ENCODE results near the gene LRP2.
A peak's percentile ranks its signal among the peaks of the same experiment; 100 is the strongest.
"Not testable (repeated sequence)": the region's sequence is repeated elsewhere in the genome, so short reads cannot be mapped to it uniquely, and the experiment has no call there.

LRP2 gene

DNA sequence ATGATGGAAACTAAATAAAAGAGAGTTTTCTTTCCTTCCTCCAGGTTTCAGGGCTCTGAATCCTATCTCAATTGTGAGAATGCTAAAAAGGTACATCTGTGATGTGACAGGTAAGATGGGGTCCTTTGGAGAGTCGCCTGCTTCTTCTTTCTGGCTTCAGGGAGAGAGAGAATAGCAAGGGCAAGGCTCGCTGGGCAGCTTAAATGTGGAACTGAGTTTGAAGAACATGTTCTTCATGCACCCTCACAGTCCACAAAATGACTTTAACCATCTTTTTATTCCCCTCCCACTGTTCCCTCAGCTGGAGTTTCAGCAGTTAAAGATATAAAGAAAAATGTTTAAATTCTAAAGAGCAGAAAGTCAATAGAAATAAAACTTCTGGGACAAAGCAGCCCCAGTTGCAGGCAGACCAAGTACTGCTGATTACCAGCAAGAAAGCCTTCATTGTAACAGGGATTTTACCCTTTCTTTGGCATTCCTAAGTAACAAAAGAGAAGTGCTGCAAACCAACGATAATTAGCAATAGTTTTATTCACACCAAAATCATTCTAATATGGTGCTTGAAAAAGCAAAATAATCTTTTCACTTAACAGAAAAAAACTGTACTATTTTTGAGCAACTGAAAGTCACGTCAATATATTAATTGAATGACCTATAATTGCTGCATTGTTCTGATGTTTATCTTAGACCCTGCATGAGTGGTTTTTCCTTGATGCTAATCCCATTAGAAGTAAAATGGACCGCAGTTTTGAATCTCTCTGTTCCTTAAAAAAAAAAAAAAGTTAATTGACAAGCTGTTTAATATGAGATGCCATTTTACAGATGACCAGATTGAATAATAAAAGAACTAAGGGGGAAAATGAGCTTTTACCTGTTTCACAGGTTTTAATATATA is 61.5 kb downstream of the LRP2 start:
- no peak for DNase-seq

GRCh38 chr2:169298007-169298406 is 64.3 kb downstream of the LRP2 start:
- DNase-seq, result no peak

- peak; percentile 79 for DNase-seq
Measured at GRCh38 chr2:169294001-169294675, 68.2 kb downstream of the LRP2 start.

GRCh38 chr2:169291517-169291916 is 70.8 kb downstream of the LRP2 start:
- DNase-seq, result no peak

GRCh38 chr2:169290433-169290832 is 71.9 kb downstream of the LRP2 start:
- no peak for DNase-seq

DNA sequence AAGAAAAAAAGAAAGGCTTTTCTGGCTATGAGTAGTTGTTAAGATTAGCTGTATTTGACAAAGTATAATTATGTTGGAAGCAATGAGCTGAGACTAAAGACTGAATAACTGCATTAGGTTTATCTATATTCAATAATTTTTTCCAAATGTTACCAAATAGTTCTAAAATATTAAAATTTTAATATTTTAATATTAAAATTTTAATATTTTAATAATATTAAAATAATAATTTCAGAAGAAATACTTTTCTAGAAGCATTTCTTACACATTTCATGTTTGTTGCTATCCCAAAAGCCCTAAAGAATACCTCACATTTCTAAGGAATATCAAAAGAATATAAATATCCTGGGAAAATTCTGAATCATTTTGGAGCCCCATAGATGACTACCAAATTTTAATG is 74.7 kb downstream of the LRP2 start:
- no peak for DNase-seq

GRCh38 chr2:169286624-169287231 is 75.6 kb downstream of the LRP2 start:
- no peak for DNase-seq

DNA sequence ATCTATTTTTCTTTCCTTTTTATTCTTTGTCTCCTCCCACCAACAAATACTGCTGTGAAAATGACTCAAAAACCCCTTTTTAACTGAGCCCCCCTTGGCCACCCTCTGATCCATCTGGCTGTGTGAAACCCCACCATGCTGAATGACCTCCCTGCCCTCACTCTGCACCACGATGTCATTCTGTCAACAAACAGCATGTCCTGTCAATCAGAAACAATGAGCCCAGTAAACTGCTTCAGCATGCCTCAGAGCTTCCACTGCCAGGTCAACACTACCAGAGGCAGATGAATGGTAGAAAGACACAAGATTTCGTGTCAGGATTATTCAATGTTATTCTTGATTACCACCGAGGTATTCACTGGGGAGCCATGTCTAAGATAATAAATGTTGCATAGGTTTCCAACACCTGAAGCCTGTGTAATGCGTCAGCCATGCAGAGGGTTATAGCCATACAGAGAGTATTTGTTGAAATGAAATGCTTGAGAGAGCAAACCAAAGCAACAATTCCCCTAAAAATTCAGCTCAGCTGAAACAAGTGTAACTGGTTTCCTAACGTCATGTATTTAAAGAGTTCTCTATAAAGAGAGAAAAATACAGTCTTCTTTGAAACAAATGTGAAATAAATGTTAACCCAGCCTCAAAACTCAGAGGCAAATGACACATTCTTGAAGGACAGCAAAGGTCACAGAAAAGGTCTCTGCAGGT is 76.7 kb downstream of the LRP2 start:
- no peak for DNase-seq

DNA sequence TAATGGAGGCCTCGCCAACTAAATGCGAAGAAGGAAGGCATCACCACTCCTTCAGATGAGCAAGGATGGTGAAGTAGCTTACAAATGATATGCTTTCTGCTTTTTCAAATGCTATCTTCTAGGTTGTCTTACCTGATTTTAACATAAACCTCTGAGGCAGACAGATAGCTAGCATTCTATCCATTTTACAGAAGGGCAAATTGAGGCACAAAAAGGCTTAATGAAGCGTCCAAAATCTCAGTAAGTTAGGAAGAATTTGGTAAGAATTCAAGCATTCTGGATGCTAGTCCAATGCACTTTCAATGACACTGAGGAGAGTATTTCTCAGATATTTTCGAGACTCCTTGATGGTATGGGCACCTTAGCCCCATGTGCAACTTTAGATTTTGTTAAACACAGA is 81.8 kb downstream of the LRP2 start:
- DNase-seq, result no peak

- DNase-seq, result no peak
Measured at GRCh38 chr2:169275696-169276444, 86.5 kb downstream of the LRP2 start.

- DNase-seq, result no peak
Measured at GRCh38 chr2:169272010-169272409, 90.3 kb downstream of the LRP2 start.

DNA sequence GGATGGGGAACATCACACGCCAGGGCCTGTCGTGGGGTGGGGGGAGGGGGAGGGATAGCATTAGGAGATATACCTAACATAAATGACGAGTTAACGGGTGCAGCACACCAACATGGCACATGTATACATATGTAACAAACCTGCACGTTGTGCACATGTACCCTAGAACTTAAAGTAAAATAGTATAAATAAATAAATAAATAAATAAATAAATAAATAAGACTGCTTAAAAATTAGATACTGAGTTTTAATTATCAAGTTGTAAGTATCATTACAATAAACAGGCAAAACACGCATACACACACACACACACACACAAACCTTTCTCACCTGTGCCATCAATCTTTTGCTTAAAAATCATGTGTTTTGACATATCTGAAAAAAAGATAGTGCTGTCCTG is 91.8 kb downstream of the LRP2 start:
- not testable (repeated sequence) for DNase-seq

DNA sequence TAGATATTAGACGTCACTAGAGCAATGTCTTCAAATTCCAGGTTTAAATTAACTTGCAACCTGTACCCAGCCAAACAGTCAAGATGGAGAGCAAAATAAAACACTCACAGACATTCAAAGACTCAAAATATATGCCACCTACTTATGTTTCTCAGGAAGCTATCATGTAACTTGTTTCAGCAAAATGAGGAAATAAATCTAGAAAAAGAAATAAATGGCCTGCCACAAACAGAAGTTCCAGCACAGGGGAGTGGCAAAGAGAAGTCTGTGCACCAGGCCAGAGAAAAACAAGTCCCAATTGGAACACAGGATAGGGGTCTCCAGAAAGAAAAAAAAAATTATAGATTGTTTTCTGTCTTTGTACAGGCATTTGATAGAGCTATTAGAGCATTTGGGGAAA is 96.7 kb downstream of the LRP2 start:
- no peak for DNase-seq

GRCh38 chr2:169260846-169261642 is 101.3 kb downstream of the LRP2 start:
- DNase-seq, result no peak

- no peak for DNase-seq
Measured at GRCh38 chr2:169260246-169260645, 102.1 kb downstream of the LRP2 start.

GRCh38 chr2:169259402-169259801 is 102.9 kb downstream of the LRP2 start:
- DNase-seq, result no peak

DNA sequence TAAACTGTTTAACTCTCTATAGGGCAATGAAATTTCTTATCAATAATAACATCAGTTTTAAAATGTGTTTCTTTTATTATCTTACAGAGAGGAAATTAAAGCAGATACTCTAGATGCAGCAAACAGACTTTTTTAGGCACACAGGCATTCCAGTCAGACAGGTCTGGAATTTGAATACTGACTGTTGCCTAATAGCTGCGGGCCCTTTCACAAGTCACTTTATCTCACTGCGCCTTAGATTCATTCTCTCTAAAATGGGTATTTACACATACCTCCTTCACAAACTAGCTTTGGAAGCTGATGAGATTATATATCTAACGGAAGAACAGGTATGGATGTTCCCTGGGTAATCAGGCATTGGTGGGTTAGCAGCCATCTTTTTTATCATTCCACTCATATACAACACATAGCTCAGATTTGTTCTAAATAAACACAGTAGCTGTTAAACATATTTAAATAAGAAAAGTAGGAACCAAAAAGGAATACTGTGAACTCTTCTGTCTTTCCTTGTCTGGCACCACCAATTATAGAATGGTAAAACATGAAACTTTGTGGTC is 104.2 kb downstream of the LRP2 start:
- no peak for DNase-seq

- DNase-seq, result no peak
Measured at GRCh38 chr2:169254774-169255173, 107.6 kb downstream of the LRP2 start.

- DNase-seq, result no peak
Measured at GRCh38 chr2:169247211-169247610, 115.1 kb downstream of the LRP2 start.

DNA sequence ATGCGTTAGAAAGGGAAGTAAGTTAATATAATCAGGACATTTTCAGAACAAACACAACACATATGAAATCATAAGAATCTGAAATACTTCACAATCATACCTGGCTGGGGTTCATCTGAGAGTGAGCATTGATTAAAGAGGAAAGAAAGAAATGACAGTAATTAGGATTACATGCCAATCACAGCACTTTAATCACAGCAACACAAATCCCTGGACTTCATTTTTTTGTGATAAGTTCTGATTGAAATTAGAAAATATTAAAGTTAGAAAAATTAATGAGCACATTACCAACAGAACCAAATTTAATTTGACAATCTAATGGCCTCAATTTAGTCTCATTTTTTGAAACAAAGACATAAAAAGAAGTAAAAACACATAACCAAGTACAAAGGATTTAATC is 121.9 kb downstream of the LRP2 start:
- no peak for DNase-seq

- DNase-seq, result no peak
Measured at GRCh38 chr2:169237939-169238338, 124.4 kb downstream of the LRP2 start.
